Measurements from ENCODE around the gene BTBD16.

DNA sequence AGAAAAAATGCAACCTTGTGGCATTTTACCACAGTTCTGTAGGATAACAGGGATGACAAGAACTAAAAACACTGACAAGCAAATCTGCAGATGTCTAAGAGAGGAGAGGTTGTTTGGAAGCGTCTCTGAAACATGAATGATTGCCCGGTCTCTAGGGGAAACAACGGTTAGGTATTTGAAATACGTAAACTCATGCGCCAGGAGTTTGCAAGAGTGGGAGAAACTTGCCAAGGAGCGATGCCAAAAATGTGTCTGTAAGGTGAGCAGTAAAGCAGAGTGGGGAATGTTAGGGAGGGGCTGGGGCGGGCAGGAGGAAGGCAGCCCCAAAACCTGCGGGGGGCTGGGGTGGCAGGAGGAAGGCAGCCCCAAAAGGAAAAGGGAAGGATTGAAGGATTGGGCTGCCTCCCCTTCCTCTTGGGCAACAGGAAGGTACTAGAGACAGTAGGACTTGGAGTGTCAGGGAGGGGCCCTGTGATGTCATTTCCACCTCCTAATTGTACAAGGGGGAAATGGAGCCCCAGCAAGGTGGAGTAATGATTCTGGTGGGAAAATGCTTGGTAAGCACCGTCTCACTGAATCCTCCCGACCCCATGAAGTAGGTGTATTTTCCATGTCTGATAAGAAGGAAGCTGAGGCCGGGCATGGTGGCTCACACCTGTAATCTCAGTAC, 70.2 kb downstream of the BTBD16 start:
- TF ChIP-seq TAF1 (IDR thresholded peaks at IDR 0.05; ENCODE audit: borderline replicate concordance, low read depth, low read length) (no peak), POLR2A (IDR thresholded peaks at IDR 0.05; ENCODE audit: low read depth, low read length) (no peak), POLR2AphosphoS5 (IDR thresholded peaks at IDR 0.05; ENCODE audit: low read depth, low read length) (no peak)

Data from GM12892 (cell line).